Fibroblast of peridontal ligament (primary cell): ENCODE results near the gene IGSF8.
A peak's percentile ranks its signal among the peaks of the same experiment; 100 is the strongest.
"Not testable (repeated sequence)": the region's sequence is repeated elsewhere in the genome, so short reads cannot be mapped to it uniquely, and the experiment has no call there.

Experiments
- DNase-seq: peaks from one replicate; pipeline ENCODE4 v3.0.0-alpha.2; 2010; ENCODE audit errors: extremely low read depth

The IGSF8 gene

DNA sequence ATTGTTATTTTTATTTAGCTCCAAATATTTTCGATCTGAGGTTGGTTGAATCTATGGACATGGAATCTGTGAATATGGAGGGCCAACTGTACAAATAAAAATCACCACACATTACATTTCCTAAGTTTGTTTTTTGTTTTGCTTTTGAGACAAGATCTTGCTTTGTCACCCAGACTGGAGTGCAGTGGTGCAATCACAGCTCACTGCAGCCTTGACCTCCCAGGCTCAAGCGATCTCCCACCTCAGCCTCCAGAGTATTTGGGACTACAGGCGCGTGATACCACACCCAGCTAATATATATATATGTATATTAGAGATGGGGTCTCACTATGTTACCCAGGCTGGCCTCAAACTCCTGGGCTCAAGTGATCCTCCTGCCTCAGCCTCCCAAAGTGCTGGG, 27.9 kb upstream of the IGSF8 start:
- not testable (repeated sequence) for DNase-seq

DNA sequence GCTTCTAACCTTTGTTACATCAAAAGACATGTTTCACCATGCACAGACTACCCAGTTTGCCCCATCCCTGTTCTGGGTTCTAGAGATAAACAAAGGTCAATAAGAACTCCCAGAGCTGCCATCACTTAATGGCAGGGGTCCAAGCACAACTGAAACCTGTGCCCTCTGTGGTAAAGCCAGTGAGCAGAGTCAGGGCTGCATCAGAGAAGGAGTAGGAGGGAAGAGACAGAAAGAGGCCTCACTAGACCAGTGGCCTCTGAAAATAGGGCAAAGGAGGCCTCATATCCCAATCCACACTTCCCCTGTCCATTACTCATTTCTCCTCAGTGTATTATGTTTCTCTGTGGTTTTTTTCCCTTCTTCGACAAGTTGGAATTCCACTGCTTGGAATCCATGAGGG, 27.3 kb upstream of the IGSF8 start:
- peak; percentile 48 for DNase-seq

DNA sequence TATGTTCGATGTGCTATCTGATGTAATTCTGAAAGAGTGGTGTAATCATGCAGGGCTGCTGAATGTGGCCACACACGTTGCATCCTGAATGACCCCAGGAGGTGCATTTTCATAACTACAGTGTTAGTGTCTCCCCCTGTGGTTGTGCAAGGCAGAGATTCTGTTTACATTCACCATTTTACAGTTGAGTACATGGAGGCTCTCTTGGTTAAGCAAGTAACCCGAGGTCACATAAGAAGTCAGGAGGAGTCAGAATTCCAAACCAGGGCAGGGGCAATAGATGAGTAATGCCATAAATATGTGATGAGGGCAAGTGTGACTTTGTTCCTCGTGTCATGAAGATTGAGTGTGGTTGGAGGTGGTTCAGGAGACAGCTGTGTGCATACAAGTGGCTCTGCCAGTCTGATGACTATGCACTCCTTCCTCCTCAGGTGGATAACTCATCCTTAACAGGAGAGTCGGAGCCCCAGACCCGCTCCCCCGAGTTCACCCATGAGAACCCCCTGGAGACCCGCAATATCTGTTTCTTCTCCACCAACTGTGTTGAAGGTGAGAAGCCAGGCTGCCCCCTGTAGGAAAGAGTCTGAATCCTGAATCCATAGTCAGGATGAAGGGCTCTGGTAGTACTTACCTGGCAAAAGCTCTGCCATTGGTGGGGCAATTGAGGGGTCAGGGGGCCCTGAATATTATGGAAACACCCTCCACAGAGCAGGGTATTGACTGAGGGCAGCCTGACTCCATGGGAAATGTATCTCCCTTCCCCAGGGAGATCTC, 26.5 kb upstream of the IGSF8 start:
- DNase-seq = peak; percentile 79

DNA sequence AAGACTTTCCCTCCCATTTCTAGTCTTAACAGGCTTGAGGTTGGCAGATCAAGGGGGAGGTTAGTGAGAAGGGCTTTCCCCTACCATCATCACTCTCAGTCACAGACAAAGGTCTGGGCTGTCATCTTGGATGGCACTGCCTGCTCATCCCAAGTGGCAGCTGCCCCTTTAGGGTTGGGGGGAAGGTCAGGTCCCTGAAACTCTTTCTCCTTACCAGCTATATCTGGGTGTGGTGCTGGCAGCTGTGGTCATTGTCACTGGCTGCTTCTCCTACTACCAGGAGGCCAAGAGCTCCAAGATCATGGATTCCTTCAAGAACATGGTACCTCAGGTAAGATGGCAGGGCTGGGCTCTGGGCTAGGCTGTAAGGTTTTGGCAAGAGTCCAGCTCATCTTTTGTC, 25.3 kb upstream of the IGSF8 start:
- no peak for DNase-seq

DNA sequence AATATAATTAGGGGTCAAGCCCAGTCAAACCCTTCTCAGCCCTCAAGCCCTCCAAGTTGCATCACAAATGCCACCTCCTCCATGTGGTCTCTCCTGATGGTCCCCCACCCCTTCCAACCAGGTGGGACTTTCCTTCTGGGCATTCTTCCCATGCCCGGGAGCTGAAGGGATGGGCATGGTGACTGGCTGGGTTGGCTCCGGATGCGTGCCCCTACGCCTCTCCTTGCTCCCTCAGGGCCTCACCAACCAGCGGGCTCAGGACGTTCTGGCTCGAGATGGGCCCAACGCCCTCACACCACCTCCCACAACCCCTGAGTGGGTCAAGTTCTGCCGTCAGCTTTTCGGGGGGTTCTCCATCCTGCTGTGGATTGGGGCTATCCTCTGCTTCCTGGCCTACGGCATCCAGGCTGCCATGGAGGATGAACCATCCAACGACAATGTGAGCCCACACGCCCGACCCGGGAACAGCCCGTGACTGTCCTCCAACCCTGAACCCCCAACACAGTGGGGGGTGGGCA, 24.6 kb upstream of the IGSF8 start:
- DNase-seq = no peak

GRCh38 chr1:160121388-160121787, 23.0 kb upstream of the IGSF8 start:
- DNase-seq = no peak

DNA sequence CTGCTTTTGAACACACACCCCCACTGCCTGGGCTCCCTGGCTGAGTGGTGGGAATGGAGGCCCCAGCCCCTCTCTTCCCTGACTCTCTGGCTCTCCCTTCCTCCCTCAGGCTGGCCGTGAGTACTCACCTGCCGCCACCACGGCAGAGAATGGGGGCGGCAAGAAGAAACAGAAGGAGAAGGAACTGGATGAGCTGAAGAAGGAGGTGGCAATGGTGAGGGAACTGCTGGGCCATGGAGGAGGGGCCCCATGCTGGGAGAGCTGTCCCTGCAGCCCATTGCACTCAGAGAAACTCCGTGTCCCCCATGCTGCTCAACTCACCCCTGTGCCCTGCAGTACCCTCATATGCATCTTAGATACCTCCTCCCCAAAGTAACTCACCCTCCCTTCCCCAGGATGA, 22.4 kb upstream of the IGSF8 start:
- no peak for DNase-seq

GRCh38 chr1:160118928-160119327, 20.5 kb upstream of the IGSF8 start:
- DNase-seq = no peak

- DNase-seq = peak; percentile 55
Observed at GRCh38 chr1:160117709-160118183, 19.3 kb upstream of the IGSF8 start.

DNA sequence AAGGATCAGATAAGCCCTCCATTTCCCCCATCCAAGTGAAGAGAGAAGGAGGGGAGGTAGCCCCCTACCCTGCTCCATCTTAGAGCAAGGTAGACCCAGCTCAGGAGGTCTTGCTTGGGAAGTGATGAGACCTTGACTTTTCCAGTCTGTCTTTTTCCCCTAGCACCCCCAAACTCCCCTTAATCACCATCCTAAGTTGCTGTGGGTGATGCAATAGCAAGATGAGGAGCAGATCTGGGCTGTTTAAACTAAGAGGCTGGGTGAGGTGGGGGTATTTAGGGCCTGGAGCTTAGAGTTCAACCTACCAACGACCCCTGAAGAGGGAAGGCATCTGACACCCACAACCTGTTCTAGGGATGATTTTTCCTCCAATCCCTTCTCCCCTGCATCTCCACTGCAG, 18.9 kb upstream of the IGSF8 start:
- no peak for DNase-seq

GRCh38 chr1:160116283-160117147, 18.1 kb upstream of the IGSF8 start:
- peak; percentile 42 for DNase-seq

- DNase-seq = no peak
Observed at GRCh38 chr1:160115545-160116282, 17.3 kb upstream of the IGSF8 start, which contains the start of gene ATP1A2. Gene ATP1A2, plus strand, starts transcription at chr1:160115759. Its CDS starts 103 bp downstream, at chr1:160115862.

- no peak for DNase-seq
Observed at GRCh38 chr1:160114085-160114484, 15.7 kb upstream of the IGSF8 start.

DNA sequence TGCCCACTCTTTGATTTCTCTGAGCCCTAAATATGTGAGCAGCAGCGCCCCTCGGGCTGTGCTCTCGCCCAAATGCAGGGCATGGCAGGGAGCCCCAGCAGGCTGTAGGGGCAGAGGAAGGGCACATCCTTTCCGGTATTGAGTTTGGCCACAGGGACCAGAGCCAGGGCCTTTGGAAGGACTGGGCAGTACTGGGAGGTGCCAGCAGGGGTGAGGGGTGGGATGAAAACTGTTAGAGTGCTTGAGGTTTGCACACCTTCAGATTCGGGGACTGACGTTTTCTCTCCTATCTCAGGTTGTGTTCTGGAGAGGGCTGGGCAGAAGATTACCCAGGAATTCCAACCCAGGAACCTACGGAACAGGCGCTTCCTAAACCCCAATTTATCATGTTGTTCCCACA, 15.0 kb upstream of the IGSF8 start:
- DNase-seq = no peak

DNA sequence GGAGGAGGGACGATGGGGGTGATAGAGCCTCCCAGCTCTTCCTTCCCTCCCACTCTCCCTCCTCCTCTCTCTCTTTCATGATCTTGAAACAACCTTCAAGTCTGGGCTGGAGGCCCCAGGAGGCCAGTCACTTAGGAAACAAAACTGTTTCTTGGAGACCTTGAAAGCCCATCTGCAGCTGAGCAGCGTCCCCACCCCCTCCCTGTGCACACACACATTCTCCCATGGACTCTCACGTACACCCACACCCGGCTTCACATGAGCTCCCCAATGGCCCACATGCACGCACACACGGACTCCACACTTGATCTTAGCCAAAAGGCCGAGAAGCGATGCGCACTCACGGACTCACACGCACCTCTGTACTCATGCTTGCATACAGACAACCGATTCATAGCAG, 13.9 kb upstream of the IGSF8 start:
- no peak for DNase-seq

DNA sequence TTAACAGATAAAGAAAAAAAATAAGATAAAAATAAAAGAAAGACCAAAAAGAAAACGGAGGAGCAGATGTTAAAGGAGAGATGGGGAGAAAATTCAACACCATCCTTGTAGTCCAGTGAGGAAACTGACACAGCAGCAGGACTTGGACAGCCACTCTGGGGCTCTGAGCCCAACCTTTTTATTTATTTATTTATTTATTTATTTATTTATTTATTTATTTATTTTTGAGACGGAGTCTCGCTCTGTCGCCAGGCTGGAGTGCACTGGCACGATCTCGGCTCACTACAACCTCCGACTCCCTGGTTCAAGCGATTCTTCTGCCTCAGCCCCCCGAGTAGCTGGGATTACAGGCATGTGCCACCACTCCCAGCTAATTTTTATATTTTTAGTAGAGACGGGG, 13.0 kb upstream of the IGSF8 start:
- DNase-seq = not testable (repeated sequence)

DNA sequence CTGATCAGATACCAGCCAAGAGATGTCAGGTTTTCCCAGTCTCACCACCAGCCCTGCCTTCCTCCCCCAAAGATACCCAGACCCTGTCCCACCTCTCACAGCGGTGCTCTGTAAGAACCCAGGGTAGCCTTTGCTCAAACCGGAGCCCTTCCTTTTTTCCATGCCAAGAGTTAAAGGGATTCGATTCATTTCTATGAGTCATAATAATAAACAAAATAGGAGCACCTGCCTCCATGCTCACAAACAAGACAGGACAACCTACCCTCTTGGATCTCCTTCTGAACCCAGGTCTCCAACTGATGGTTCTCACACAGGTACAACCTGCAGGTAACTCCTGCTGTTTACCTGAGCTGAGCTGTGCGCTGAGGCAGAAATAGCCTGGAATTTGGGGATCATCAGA, 11.3 kb upstream of the IGSF8 start:
- DNase-seq = no peak

- DNase-seq = peak; percentile 61
Observed at GRCh38 chr1:160108888-160109662, 10.7 kb upstream of the IGSF8 start.

GRCh38 chr1:160107512-160107911, 9.1 kb upstream of the IGSF8 start:
- DNase-seq = no peak

- no peak for DNase-seq
Observed at GRCh38 chr1:160105155-160105554, 6.7 kb upstream of the IGSF8 start.

GRCh38 chr1:160104486-160104885, 6.1 kb upstream of the IGSF8 start:
- DNase-seq = no peak
